GM21360 (cell line): ENCODE measurements around the gene BCKDHB.

Experiments used
- ATAC-seq: cut with Tn5 transposase; IDR thresholded peaks from one replicate; pipeline ENCODE4 v1.9.1; 2021; ENCODE audit warnings: mild to moderate bottlenecking, moderate library complexity; ENCODE audit not compliant: unreplicated experiment

BCKDHB gene

GRCh38 chr6:80328652-80329051 is 222.2 kb downstream of the BCKDHB start:
- ATAC-seq: no peak

GRCh38 chr6:80329496-80329895 is 223.0 kb downstream of the BCKDHB start:
- ATAC-seq: no peak

- ATAC-seq: no peak
Observed at GRCh38 chr6:80330961-80331360, 224.5 kb downstream of the BCKDHB start.

GRCh38 chr6:80331522-80331921 is 225.1 kb downstream of the BCKDHB start:
- no peak for ATAC-seq

- no peak for ATAC-seq
Observed at GRCh38 chr6:80331974-80332373, 225.5 kb downstream of the BCKDHB start.

DNA sequence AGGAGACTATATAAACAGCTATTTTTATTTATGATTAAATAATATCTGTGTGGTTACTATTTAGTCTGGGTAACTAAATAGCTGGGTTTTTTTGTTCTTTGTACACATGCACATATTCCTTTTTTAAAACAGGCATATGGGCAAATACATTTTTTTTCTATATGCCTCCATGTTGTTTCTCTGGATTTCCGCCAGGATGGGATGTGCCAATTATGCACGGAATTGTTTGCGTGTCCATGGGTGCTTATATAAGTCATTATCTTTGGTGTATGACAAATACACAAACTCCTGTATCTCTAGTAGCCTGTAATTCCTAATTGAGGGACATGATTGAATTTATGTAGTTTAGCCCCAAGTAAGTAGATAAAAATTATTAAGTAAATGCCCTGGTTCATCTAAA is 226.9 kb downstream of the BCKDHB start:
- ATAC-seq: no peak

- ATAC-seq: no peak
Observed at GRCh38 chr6:80335121-80335531, 228.7 kb downstream of the BCKDHB start.

GRCh38 chr6:80336911-80337310 is 230.4 kb downstream of the BCKDHB start:
- ATAC-seq: no peak

DNA sequence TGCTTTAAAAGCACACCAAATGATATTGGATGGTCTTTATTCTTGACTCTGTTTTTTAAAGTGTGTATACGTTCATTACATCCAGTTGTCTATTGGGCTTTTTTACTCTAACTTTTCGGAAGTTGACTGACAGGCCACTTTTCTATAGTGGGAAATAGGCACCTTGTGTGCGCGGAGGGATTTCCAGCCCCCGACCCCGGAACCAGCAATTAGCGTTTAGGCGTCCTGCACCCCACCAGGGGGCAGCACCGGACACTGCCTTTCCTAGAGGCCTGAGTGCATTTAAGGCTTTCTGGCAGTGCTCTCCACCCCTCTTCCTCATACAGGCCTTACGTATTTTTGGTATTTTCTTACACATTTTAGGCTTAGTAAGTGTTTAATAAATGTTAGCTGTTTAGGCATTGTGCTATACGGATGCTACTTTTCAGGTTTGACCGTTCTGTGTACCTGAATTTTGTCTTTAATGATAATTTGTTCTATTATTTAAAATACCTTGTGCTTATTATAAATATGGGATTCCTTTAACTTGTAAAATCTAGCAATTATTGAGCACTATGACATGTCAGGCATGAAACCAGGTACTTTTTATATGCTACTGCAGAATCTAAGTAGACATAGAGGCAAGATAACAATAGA is 231.8 kb downstream of the BCKDHB start:
- peak; percentile 92 for ATAC-seq

DNA sequence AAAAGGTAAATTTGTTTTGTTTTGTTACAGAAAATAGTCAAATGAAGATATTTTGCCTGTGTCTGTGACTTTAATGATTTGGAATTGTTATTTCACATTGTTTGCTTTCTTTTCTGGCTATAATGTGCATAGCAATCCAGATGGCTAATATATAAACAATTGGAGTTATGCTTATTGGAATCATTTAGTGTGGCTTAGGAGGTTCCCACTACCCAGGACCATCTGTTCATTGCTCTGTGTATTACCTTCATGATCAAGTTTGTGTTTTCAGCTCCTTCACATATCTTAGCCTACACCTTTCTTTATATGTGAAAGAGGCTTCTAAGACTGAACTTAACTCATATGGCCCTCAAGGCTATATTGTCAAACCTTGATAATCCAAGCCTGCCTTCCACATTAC is 232.9 kb downstream of the BCKDHB start:
- ATAC-seq: no peak

DNA sequence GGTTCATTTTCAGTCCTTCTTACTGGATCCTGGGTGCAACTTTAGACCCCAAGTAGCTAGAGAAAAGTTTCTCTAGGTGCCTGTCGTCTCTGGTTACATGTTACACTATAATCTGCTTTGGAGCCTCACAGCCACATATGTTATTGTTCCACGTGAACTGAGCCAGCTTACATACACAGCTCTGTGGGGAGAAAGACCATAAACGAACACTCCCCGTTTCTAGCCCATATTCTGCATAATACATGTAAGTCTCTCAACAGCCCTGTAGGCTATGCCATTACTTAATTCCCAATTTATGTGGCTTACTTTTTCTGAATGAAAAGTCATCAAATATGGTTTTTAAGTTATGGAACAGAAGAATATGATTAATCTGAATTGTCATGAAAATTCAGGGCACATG is 233.8 kb downstream of the BCKDHB start:
- no peak for ATAC-seq

GRCh38 chr6:80340686-80341085 is 234.2 kb downstream of the BCKDHB start:
- ATAC-seq: no peak

DNA sequence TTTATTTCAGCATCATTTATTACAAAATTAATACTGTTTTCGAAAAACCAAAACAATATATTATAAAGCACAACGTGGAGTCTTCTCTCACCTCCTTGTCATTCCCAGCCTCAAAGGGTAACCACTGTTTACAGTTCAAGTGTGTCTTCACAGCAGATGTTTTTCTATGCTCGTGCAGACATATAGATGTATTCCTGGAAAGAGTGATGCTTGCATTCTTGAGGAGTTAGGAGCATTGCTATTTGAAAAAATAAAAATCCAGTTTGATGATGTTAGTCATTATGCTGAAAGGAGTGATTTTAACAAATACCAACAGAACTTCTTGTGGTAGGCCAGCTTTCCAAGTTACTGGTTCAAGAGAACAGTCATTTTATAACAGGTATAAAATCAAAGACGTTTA is 234.9 kb downstream of the BCKDHB start:
- ATAC-seq: no peak

DNA sequence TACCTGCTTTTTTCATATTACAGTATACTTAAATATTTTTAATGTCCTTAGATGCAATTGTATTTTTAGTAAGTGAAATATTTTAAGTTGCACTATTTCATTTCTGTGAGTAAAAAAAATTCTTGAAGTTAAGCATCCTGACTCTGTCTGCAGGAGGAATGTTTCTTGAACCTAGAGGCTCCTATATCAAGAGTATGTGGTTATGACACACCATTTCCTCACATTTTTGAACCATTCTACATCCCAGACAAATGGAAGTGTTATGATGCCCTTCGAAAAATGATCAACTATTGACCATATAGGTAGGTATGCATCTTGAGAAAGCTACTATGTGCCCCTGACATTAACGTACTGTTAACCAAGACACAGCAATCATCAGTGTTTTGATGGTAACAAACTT is 237.0 kb downstream of the BCKDHB start:
- ATAC-seq: no peak

DNA sequence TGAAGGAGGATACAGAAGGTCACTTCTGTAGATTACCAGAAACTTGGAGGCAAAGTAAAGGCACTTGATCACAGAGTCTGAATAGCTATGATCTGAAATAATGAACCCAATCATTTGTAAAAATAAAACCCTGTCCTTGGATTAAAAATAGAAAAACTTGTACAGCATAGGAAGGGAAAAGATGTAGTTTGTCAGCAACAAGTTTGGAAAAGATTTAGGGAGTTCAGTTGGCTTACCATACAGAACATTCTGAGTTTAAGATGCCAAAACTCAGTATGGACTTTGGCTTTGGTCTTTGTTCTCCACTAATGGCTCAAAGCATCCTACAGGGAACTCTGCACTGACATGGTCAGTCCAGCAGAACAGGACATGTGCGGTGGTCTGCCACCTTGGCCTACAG is 240.6 kb downstream of the BCKDHB start:
- no peak for ATAC-seq

DNA sequence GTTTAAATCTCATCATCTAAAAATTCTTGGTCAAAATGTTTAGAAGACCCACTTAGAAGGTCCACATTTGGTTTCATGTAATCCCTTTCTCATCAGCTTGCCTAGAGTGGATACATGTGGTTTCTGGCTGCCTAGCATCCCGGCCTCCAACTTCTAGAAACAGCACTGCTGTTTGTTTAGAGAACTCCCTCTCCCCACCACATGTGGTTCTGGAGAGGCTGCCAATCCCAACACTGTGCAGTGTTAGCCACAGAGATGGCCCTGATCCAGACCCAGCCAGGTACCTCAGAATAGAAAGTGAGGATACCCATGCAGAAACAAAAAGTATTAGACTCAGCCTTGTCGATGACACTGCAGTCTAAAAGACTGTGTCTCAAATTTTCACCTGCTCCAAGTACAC is 241.8 kb downstream of the BCKDHB start:
- ATAC-seq: no peak

GRCh38 chr6:80356000-80356399 is 249.5 kb downstream of the BCKDHB start:
- ATAC-seq: no peak

DNA sequence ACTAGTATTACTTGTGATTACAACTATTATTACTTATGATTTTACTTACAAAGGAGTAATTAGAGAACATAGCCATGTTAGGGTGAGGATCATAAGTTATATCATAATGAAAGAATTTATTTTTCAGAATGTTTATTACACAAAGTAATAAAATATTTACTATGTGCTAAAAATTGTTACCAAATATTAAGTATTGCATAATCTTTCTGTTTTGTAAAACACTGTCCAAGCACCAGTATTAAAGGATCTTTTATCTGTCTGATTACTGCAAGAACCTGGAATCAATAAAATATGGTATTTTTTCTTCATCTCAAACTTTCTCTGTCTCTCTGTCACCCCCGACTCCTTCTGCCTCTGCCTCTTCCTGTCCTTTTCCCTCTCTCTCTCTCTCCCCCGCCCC is 250.1 kb downstream of the BCKDHB start:
- ATAC-seq: no peak

DNA sequence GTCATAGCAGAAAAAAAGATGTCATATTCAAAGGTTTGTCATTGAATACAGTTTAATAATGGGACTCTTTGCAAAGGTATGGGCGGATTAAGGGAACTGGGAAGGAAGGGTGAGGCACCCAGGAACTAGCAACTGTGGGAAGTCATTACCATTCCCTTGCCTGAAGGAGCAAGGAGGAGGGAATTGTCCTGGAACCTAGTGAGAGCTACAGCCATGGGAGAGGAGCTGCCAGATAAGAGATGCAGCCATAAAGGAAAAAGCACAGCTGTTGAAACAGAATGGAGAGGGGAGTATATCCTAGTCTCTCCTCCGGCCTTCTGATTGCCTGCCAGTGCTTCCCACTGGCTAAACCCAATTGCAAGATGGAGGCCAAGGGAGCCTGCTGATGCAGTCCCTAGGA is 250.6 kb downstream of the BCKDHB start:
- ATAC-seq: no peak

DNA sequence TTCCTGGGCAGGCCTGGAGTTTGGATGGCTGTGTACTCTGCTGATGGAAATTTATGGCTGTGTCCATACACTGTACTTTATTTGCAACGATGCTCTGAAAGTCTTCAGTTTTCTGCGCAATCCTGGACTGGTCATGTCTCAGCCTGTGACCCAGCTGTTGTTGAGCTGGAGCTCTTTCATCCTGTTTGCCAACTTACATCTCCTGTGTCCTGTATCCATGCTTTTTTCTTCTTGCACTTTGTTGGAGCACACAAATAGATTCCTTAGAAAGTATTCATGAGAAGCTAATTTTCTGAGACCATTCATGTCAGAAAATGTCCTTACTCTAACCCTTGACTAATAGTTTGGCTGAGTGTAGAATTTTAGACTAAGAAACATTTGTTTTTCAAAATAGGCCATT is 251.2 kb downstream of the BCKDHB start:
- no peak for ATAC-seq

DNA sequence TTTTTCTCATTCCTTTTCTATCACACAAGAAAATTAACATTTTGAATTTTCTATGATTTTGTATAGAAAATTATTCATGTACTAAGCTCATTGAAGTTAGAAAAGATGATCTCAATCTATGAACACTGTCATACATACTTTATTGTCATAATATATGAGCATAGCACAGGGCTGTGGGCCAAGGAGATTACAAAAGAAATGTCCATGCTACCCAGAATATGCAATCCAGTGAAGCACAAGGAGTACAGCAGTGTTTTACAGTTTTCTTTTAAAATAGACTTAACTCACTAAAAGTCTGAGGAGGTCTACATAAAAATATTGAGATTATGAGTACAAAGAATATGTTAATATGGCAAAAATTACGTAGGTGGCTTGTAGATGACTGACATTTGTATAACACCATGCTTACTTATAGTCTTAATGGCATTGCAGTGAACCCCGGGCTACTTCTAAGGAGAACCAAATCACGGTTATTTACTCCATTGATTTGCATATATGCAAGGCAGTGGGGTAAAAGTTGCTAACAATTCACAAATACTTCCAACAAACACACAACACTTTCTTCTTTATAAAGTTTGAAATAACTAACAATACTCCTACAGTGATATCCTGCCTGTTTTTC is 257.1 kb downstream of the BCKDHB start:
- no peak for ATAC-seq

- no peak for ATAC-seq
Observed at GRCh38 chr6:80364149-80364548, 257.7 kb downstream of the BCKDHB start.

GRCh38 chr6:80366051-80366450 is 259.6 kb downstream of the BCKDHB start:
- no peak for ATAC-seq
